Measurements from ENCODE around the gene KCNB1. TPM values are rescaled to one million over a fixed set of nuclear protein-coding genes. Genes with fewer than 3 reads are reported as not detected.

Gene KCNB1
- total RNA-seq, 1 experiment from 2014 or later = 0.04 TPM

DNA sequence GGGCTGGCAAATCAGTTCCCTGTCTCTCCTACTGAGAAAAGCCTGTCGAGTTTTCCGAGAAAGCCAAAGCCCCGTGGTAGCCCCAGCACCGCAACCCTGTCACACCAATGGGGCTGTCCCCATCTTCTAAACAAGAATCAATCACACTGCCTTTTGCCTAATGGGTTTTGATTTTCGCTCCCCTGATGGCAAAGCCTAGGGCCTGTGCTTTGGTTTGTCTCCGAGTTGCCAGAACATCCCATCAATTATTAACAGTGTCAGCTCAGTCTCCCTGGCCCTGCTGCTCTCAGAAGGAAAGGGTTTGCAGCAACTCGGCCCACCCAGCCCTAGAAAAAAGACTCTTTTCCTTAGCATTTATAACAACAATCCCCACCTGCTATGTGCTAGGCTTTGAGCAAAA is 4.2 kb downstream of the KCNB1 start:
- H4K20me1 ChIP-seq (ENCODE audit: insufficient read depth) = no peaks in the 10 kb centered on the region
- no peaks in the 10 kb centered on the region for H3K36me3 ChIP-seq (ENCODE audit: low read depth)
- H3K79me2 ChIP-seq (ENCODE audit: low read depth) = no peaks in the 10 kb centered on the region
- H3K27me3 ChIP-seq (ENCODE audit: insufficient read depth, low read depth) = peaks cover 43% of the 10 kb centered on the region
- no peak for DNase-seq
- H3K4me3 ChIP-seq = no peak overlapping the region
- no peak overlapping the region for H3K27ac ChIP-seq
- no peak overlapping the region for H3K4me2 ChIP-seq
- no peaks in the 10 kb centered on the region for H3K9me3 ChIP-seq (ENCODE audit: insufficient read depth, low read depth)
- no TSS peak for BruUV-seq (replicated peaks)
- intact Hi-C loops (cut with micrococcal nuclease; ENCODE audit: unreplicated experiment) = no loop called here
- no peak overlapping the region for H2AFZ ChIP-seq
- H3F3A ChIP-seq (ENCODE audit: insufficient read depth, low read depth) = peaks cover 7% of the 10 kb centered on the region; the same call in 1 of the 2 replicates
- TF ChIP-seq EZH2 (IDR thresholded peaks at IDR 0.05; ENCODE audit: low read depth) (no peak), CTCF (conservative IDR thresholded peaks at IDR 0.05) (no peak)
- ChIA-PET CTCF (no interaction called here), POLR2A (ENCODE audit: unreplicated experiment) (no interaction called here)
- no peaks in the 10 kb centered on the region for H3K4me1 ChIP-seq (replicated peaks; ENCODE audit: insufficient read depth)
- no peaks in the 10 kb centered on the region for H3K9me2 ChIP-seq (ENCODE audit: insufficient read depth)

DNA sequence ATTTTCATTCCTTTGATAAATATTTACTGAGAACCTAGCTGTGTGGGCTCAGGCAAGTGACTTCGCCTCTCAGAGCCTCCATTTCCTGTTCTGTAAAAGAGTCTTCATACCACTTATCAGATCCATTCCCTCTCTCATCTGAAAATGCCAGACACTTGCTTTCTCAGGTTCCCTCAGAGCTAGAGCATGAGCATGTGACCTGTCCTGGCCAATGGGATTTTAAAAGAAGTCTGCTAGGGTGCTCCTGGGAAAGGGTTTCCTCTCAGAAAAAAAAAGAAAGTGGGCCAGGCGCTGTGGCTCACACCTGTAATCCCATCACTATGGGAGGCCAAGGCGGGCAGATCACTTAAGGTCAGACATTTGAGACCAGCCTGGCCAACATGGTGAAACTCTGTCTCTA is 5.3 kb downstream of the KCNB1 start:
- H3K4me1 ChIP-seq (replicated peaks; ENCODE audit: insufficient read depth) = no peaks in the 10 kb centered on the region
- no peak overlapping the region for H3K4me2 ChIP-seq
- no peaks in the 10 kb centered on the region for H4K20me1 ChIP-seq (ENCODE audit: insufficient read depth)
- H2AFZ ChIP-seq = no peak overlapping the region
- peaks cover 7% of the 10 kb centered on the region; the same call in 1 of the 2 replicates for H3F3A ChIP-seq (ENCODE audit: insufficient read depth, low read depth)
- CTCF ChIA-PET = interaction anchor here (0.7 kb wide), 1 partner anchor 16 kb away, joined by 4 read pairs; no protein-coding TSS in a partner anchor
- no peak overlapping the region for H3K27ac ChIP-seq
- no peaks in the 10 kb centered on the region for H3K79me2 ChIP-seq (ENCODE audit: low read depth)
- H3K4me3 ChIP-seq = no peak overlapping the region
- TF ChIP-seq EZH2 (IDR thresholded peaks at IDR 0.05; ENCODE audit: low read depth) (no peak), CTCF (conservative IDR thresholded peaks at IDR 0.05) (no peak)
- no peaks in the 10 kb centered on the region for H3K36me3 ChIP-seq (ENCODE audit: low read depth)
- DNase-seq = no peak
- no peaks in the 10 kb centered on the region for H3K9me2 ChIP-seq (ENCODE audit: insufficient read depth)
- intact Hi-C loops (cut with micrococcal nuclease; ENCODE audit: unreplicated experiment) = no loop called here
- H3K27me3 ChIP-seq (ENCODE audit: insufficient read depth, low read depth) = peaks cover 50% of the 10 kb centered on the region
- BruUV-seq (replicated peaks) = no TSS peak
- POLR2A ChIA-PET (ENCODE audit: unreplicated experiment) = no interaction called here
- no peaks in the 10 kb centered on the region for H3K9me3 ChIP-seq (ENCODE audit: insufficient read depth, low read depth)

DNA sequence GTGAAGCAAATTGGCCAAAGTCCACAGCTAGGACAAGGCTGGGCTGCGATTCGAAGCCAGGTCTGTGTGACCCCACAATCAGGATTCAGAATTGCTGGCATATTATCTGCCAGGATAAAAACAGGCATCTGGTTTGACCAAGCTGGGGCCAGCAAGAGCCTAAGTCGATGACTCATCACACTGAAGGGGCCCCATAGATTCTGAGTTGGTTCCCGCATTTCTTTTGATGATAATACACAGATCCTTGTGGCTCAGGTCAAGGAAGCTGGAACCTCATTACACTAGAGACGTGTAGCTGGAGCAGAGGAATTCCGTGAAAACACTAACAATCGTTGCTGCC is 6.5 kb downstream of the KCNB1 start:
- CTCF ChIA-PET = no interaction called here
- H3K9me2 ChIP-seq (ENCODE audit: insufficient read depth) = no peaks in the 10 kb centered on the region
- BruUV-seq (replicated peaks) = no TSS peak

More for the DNA sequence above, 6.5 kb downstream of the KCNB1 start:
- no peak for DNase-seq
- Histone ChIP-seq H3K4me1 (replicated peaks; ENCODE audit: insufficient read depth) (no peaks in the 10 kb centered on the region), H3F3A (ENCODE audit: insufficient read depth, low read depth) (no peaks in the 10 kb centered on the region), H2AFZ (no peak overlapping the region), H3K4me2 (no peak overlapping the region), H3K4me3 (no peak overlapping the region), H3K79me2 (ENCODE audit: low read depth) (no peaks in the 10 kb centered on the region), H3K27ac (no peak overlapping the region), H3K27me3 (ENCODE audit: insufficient read depth, low read depth) (peaks cover 62% of the 10 kb centered on the region), H3K36me3 (ENCODE audit: low read depth) (no peaks in the 10 kb centered on the region), H3K9me3 (ENCODE audit: insufficient read depth, low read depth) (no peaks in the 10 kb centered on the region), H4K20me1 (ENCODE audit: insufficient read depth) (no peaks in the 10 kb centered on the region)
- TF ChIP-seq EZH2 (IDR thresholded peaks at IDR 0.05; ENCODE audit: low read depth) (no peak), CTCF (conservative IDR thresholded peaks at IDR 0.05) (no peak)
- POLR2A ChIA-PET (ENCODE audit: unreplicated experiment) = no interaction called here
- intact Hi-C loops (cut with micrococcal nuclease; ENCODE audit: unreplicated experiment) = no loop called here

Measured in PC-9 (cell line).